ENCODE measurements around the gene DENND4B. TPM values are rescaled to one million over a fixed set of nuclear protein-coding genes. Genes with fewer than 3 reads are reported as not detected.

Gene DENND4B
- total RNA-seq, 4 donors from 2014 or later: 19.2 to 30.4 (median 26.2) TPM

- no peaks in the 10 kb centered on the region for H3K9me3 ChIP-seq
- WGBS: 87% methylated on average over 4 of the region's 4 CpGs
- intact Hi-C loops (cut with DNase I): no loop called here
- H3K36me3 ChIP-seq: peaks cover 0 to 21% (median 19%) of the 10 kb centered on the region in 4 donors
- peak overlapping the region; percentile 94 to 96 (median 95) for H3K27ac ChIP-seq (replicated peaks in 1 of 4)
- H3K4me1 ChIP-seq: peaks cover 61 to 78% (median 71%) of the 10 kb centered on the region in 4 donors
- peak overlapping the region in 1 of 4 donors; percentile 92 for H3K4me3 ChIP-seq
- TF ChIP-seq CTCF (IDR thresholded peaks at IDR 0.05) (no peak), EP300 (IDR thresholded peaks at IDR 0.05) (no peak), POLR2AphosphoS5 (IDR thresholded peaks at IDR 0.05) (no peak), POLR2A (IDR thresholded peaks at IDR 0.05; ENCODE audit: low read depth) (no peak)
- DNase-seq (ENCODE audit: extremely low spot score): no peak
- no peaks in the 10 kb centered on the region for H3K27me3 ChIP-seq
Observed at GRCh38 chr1:153961421-153961820, 14.9 kb upstream of the DENND4B start.

DNA sequence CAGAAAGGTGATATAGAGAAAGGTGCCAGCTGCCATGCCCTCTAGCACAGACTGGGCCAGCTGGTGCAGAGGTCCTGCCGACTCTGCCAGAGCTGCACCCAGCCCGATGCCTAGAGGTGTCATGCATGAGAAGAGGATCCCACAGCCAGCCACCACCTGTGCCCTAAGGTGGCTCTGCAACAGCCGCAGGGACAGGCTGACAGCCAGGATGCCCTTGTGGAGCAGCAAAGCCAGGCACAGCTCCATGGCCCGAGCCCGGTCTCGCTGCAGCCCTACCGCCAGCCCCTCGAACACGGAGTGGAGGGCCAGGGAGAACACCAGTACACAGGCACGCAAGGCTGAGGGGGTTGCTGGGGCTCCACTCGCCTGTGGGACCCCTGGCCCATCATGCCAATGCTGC is 13.7 kb upstream of the DENND4B start:
- Histone ChIP-seq H3K4me3 (no peak overlapping the region), H3K36me3 (peaks cover 0 to 21% (median 19%) of the 10 kb centered on the region in 4 donors), H3K27ac (replicated peaks in 1 of 4) (peak overlapping the region; percentile 91 to 96 (median 95)), H3K4me1 (peaks cover 65 to 78% (median 72%) of the 10 kb centered on the region in 4 donors), H3K9me3 (no peaks in the 10 kb centered on the region), H3K27me3 (no peaks in the 10 kb centered on the region)
- intact Hi-C loops (cut with DNase I): no loop called here
- WGBS: 89% methylated on average over 4 of the region's 11 CpGs
- no peak for DNase-seq (ENCODE audit: extremely low spot score)
- no peak for TF ChIP-seq POLR2AphosphoS5 (IDR thresholded peaks at IDR 0.05)
- TF ChIP-seq POLR2A (IDR thresholded peaks at IDR 0.05; ENCODE audit: low read depth): no peak
- no peak for TF ChIP-seq CTCF (IDR thresholded peaks at IDR 0.05)
- TF ChIP-seq EP300 (IDR thresholded peaks at IDR 0.05): no peak

- no peak for DNase-seq (ENCODE audit: extremely low spot score)
- intact Hi-C loops (cut with DNase I): no loop called here
- Histone ChIP-seq H3K4me3 (no peak overlapping the region), H3K9me3 (no peaks in the 10 kb centered on the region), H3K27ac (replicated peaks in 1 of 4) (peak overlapping the region; percentile 91 to 96 (median 95)), H3K36me3 (peaks cover 0 to 27% (median 23%) of the 10 kb centered on the region in 4 donors), H3K27me3 (no peaks in the 10 kb centered on the region), H3K4me1 (peaks cover 61 to 80% (median 73%) of the 10 kb centered on the region in 4 donors)
- WGBS: 65% methylated on average over 3 of the region's 3 CpGs
- TF ChIP-seq CTCF (IDR thresholded peaks at IDR 0.05) (no peak), EP300 (IDR thresholded peaks at IDR 0.05) (no peak), POLR2A (IDR thresholded peaks at IDR 0.05; ENCODE audit: low read depth) (no peak), POLR2AphosphoS5 (IDR thresholded peaks at IDR 0.05) (no peak)
Observed at GRCh38 chr1:153959454-153959853, 12.9 kb upstream of the DENND4B start.

GRCh38 chr1:153958961-153959260 is 12.4 kb upstream of the DENND4B start:
- no peaks in the 10 kb centered on the region for H3K9me3 ChIP-seq
- peaks cover 4 to 31% (median 29%) of the 10 kb centered on the region in 4 donors for H3K36me3 ChIP-seq
- H3K4me3 ChIP-seq: peak overlapping the region; percentile 80 to 95 (median 91)
- H3K27me3 ChIP-seq: no peaks in the 10 kb centered on the region
- WGBS: 15% methylated on average over 4 of the region's 4 CpGs
- DNase-seq (ENCODE audit: extremely low spot score): no peak
- peak overlapping the region; percentile 91 to 96 (median 95) for H3K27ac ChIP-seq (replicated peaks in 1 of 4)
- intact Hi-C loops (cut with DNase I): no loop called here
- TF ChIP-seq EP300 (IDR thresholded peaks at IDR 0.05) (no peak), POLR2A (IDR thresholded peaks at IDR 0.05; ENCODE audit: low read depth) (no peak), CTCF (IDR thresholded peaks at IDR 0.05) (no peak), POLR2AphosphoS5 (IDR thresholded peaks at IDR 0.05) (no peak)
- peaks cover 56 to 80% (median 70%) of the 10 kb centered on the region in 4 donors for H3K4me1 ChIP-seq
